Stimulated activated CD8-positive, alpha-beta memory T cell treated with anti-CD3 and anti-CD28 coated beads, Interleukin-7, amount 100 ng/mL, for 4 hours (primary cell): ENCODE results near the gene TIE1.
A peak's percentile ranks its signal among the peaks of the same experiment; 100 is the strongest.

Experiments
- DNase-seq, 2 donors: peaks; one replicate each; pipeline ENCODE4 v3.0.0-alpha.2; 2020; ENCODE audit warnings: low read depth in 2 of 2

The TIE1 gene

GRCh38 chr1:43312663-43313515 lies 12.1 kb downstream of the TIE1 start:
- DNase-seq, result no peak

DNA sequence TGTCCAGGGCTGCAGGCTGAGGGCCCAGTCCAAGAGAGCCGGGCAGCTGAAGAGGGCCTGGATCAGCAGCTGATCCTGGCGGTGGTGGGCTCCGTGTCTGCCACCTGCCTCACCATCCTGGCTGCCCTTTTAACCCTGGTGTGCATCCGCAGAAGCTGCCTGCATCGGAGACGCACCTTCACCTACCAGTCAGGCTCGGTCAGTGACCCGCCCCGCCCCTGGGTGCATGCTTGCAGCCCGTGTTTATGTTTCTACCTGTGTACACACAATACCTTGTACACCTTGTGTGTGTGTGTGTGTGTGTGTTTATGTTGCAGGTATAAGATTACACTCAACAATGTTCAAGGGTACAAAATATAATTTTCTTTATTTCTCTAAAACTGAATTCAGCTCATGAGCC lies 13.0 kb downstream of the TIE1 start:
- DNase-seq, result no peak

DNA sequence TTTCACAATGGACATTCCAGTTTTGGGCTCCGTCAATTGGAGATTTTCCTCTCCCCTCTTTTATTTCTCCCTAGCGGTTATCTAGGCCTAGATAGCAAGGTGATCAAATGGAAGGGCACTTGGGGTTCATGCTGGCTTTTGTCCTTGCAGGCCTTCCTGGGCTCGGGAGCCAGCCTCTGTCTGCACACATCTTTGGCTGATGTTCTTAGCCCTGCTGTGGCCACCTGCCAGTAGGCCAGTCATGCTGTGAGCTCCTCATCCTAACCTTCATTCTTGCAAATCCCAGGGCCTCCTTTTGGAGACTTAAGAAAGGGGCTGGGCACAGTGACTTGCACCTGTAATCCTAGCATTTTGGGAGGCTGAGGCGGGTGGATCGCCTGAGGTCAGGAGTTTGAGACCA lies 13.5 kb downstream of the TIE1 start:
- no peak for DNase-seq

- DNase-seq, result no peak
Observed at GRCh38 chr1:43315481-43315880, 14.7 kb downstream of the TIE1 start.

DNA sequence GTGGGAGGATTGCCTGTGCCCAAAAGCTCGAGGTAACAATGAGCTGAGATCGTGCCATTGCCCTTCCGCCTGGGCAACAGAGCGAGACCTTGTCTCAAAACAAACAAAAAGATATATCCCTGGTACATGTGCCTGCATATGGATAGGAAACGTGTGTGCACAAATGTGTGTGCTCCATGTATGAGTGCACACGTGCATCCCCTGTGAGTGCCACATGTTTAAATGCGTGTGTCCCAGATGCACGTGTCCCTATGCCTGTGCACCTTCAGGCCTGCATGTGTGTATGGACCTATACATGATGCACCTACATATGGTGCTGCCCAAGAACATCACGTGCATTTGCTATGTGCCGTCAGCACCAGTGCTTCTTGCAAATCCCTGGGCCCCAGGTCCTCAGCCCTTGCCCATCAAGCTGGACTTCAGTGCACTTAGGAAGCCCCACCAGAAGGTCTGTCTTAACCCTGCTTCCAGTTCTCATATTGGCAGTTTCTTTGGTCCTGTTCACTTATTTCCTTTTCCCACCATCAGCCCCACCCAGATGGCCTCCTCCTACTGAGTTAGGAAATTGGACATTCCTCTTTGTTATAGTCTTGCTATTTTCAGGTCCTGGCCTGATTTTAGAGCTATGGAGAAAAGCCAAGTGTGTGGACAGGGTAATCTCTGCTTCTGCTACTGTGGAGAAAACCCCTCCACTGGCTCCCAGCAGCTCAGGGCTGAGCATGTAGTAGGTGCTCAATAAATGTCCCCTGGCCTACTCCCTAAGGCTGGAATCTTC lies 15.4 kb downstream of the TIE1 start:
- no peak for DNase-seq

DNA sequence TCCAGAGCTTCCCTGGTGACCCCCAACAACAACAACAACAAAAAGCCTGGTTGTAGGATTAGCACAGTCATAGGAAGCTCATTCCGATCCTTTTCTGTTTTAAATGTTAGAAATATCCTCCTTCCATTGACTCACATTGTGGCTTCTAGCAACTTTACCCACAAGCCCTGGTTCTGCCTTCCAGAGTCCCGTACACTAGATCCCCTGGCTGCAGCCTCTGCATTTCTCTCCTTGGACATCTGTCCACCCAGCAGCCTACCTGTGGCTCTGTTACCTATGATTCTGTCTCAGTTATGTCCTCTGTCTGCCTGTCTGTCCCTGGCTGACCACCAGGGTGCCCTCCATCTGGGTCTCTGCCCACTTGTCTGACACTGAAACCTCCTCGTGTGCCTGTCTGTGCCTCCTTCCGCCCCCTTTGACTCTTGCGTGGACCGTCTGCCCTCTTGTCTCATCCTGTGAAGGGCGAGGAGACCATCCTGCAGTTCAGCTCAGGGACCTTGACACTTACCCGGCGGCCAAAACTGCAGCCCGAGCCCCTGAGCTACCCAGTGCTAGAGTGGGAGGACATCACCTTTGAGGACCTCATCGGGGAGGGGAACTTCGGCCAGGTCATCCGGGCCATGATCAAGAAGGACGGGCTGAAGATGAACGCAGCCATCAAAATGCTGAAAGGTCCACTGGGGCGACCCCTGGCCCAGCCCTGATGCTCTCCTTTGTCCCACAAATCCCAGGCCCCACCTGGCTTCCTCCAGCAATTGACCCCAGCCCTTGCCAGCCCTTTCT lies 16.1 kb downstream of the TIE1 start:
- no peak for DNase-seq

GRCh38 chr1:43317817-43318471 lies 17.2 kb downstream of the TIE1 start:
- DNase-seq, result no peak

DNA sequence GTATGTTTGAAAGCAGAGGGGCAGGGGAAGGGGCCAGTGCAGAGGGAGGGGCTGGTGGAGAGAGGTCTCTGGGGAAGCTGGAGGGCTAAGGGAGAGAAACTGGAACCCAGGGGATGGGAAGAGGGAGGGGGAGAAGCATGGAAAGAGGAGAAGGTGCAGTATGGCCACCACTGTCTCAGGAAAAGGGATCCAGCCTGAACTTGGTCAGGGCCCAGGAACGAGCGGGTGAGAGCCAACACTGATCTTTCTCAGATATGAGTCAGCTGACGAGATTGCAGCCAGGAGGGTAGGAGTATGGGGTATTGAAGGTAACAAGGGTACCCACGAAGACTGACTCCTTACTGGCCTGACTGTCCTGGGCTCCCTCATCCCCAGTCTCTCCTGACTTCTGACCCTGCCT lies 18.0 kb downstream of the TIE1 start:
- no peak for DNase-seq

DNA sequence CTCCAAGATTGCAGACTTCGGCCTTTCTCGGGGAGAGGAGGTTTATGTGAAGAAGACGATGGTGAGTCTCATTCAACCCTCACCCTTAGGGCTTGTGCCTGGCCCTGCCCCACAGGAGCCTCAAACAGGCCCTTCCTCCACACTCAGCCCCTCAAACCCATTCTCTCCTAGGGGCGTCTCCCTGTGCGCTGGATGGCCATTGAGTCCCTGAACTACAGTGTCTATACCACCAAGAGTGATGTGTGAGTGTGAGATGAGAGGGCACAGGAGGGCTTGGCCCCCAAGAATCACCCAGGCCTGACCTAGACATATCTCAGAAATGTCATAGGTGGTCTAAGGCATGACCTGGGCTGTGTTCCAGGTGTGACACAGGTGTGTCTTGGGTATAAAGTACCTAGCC lies 18.5 kb downstream of the TIE1 start:
- no peak for DNase-seq

GRCh38 chr1:43319766-43320165 lies 19.0 kb downstream of the TIE1 start:
- no peak for DNase-seq

GRCh38 chr1:43321331-43321891 lies 20.6 kb downstream of the TIE1 start:
- no peak for DNase-seq

DNA sequence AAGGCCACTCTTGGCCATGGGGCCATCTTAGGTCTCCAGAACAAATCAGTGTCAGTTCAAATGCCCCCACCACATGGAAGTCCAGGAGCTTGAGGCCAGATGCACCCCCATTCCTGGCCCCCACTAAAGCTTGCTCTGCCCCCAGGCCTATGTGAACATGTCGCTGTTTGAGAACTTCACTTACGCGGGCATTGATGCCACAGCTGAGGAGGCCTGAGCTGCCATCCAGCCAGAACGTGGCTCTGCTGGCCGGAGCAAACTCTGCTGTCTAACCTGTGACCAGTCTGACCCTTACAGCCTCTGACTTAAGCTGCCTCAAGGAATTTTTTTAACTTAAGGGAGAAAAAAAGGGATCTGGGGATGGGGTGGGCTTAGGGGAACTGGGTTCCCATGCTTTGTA lies 21.7 kb downstream of the TIE1 start:
- DNase-seq, result no peak

DNA sequence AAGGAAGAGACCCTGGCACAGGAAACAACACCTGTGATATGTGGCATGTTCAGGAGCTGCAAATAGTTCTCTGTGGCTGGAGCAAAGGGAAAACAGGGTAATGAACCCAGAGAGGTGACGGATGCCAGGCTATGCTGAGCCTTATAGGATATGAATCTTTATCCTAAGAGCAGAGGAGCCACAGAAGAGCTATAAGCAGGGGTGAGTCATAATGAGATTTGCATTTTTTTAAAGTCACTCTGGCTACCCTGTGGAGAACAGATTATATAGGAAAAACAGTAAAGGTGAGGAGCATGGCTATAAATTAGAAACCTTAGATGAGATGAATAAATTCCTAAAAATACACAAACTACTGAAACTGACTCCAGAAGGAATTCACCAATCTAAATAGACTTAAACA lies 24.0 kb downstream of the TIE1 start:
- no peak for DNase-seq

DNA sequence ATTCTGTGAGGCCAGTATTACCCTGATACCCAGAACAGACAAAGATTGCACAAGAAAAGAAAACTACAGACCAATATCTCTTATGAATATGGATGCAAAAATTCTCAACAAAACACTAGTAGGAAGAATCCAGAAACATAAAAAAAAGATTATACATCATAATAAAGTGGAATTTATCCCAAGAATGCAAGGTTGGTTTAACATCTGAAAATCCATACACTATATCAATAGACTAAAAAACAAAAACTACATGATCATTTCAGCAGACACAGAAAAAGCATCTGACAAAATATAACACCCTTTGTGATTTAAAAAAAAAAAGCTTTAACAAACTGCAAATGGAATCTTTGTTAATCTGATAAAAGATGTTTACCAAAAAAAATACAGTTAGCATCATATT lies 24.6 kb downstream of the TIE1 start:
- no peak for DNase-seq

DNA sequence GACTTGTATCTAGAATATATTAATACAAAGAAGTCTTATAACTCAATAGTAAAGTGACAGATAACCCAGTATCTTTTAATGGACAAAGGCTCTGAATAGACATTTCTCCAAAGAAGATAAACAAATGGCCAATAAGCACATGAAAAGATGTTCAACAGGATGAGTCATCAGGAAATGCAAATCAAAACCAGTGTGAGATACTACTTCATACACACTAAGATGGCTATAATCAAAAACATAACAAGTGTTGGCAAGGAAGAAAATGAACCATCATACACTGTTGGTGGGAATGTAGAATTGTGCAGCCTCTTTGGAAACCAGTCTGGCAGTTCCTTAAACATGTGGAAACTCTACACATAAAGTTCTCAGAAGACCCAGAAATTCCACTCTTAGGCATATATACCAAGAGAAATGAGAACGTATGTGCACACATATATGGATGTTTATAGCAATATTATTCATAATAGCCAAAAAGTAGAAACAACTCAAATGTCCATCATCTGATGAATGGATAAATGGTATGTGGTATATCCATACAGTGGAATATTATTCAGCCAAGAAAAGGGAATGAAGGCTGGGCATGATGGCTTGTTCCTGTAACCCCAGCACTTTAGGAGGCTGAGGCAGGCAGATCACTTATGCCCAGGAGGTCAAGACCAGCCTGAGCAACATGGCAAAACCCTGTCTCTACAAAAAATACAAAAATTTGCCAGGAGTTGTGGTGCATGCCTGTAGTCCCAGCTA lies 26.9 kb downstream of the TIE1 start:
- DNase-seq, result no peak

GRCh38 chr1:43329995-43330751 lies 29.4 kb downstream of the TIE1 start:
- peak; percentile 9 to 19 for DNase-seq

DNA sequence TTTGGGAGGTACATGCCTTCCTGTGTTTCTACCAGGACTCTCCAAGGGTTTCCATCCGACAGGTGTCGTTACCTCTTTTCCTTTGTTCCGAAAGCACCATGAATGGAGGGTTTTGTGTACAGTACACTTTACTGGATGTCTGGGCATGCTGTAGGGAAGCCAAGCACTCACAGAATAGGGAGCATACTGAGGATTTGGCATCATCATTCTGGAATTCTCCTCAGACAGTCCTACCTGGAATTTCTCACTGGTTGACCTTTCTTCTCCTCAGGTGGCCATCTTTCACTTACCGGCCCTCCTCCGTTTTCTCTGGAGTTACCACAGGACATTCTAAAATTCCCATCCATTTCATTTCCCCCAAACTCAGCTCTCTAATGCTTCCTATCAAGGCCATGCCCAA lies 30.9 kb downstream of the TIE1 start:
- no peak for DNase-seq

DNA sequence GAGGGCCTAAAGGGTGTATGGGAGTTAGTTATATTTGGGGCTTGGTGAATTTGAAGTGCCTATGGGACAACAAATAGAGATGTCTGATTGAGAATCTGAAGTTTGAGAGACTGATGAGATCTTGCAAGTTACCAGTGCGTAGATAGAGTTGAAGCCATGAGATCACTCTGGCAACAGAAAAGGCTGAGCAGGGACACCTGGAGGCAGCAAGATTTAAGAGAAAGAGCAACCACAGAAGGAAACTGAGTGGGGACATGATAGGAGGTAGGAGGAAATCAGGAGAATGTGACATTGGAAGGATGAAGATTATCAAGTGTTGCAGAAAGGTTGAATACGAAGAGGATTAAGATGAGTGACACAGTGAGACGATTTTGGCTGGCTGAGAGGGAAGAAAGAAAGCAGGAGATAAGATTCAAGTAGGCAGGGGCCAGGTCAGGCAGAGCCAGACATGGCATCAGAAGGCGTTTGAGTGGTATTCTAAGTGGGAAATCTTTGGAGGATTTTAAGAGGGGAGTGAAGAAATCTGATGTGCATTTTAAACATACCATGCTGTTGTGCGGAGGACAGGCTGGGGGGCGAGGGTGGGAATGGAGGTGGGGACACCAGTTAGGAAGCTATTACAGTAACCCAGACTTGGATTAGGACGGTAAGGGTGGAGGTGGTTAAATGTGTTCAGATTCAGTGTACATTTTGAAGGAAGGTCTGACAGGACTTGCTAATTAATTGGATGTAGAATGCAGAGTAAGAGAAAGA lies 33.8 kb downstream of the TIE1 start:
- no peak for DNase-seq

DNA sequence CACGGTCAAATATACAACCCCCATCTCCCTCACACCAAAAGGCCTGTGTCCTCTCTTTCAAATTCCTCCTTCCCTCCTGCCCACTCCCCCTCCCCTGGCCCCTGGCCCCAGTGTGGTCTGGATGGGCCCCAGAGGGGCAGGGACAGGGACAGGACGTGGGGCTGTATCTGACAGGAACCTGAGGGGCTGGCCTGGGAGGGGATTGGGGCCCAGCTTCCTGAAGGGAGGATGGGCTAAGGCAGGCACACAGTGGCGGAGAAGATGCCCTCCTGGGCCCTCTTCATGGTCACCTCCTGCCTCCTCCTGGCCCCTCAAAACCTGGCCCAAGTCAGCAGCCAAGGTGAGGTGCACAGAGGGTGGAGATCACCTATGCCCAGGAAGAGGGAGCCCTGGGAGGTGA lies 36.8 kb downstream of the TIE1 start, which contains the start of gene MPL:
MPL (plus strand) TSS at position 231 of the 400 bp plus-strand sequence; CDS start at position 262, 31 bp downstream.
- DNase-seq, result no peak
